SU-DHL-6 (cell line): ENCODE results near the gene SNRPB2.

Source experiments
- H2AFZ ChIP-seq: fragments of 200-600 bp; sonication (generic); 2 replicates; pipeline ENCODE4 v1.6.1; 2014; ENCODE audit warnings: low read depth, mild to moderate bottlenecking, moderate library complexity, mixed read lengths, antibody characterized with exemption, low read length; ENCODE audit not compliant: severe bottlenecking
- H3F3A ChIP-seq: fragments of 200-600 bp; shearing (Covaris generic); 2 replicates; pipeline ENCODE4 v1.6.0; 2016; ENCODE audit warnings: antibody characterized with exemption, mild to moderate bottlenecking; ENCODE audit not compliant: insufficient read depth
- H3K27ac ChIP-seq: fragments of 200-600 bp; sonication (generic); 2 replicates; pipeline ENCODE4 v1.5.1; 2016; ENCODE audit warnings: low read depth, mild to moderate bottlenecking, low read length, moderate library complexity, mixed read lengths
- H3K27me3 ChIP-seq: fragments of 200-600 bp; sonication (generic), shearing (Covaris generic); 2 replicates; pipeline ENCODE4 v1.6.0; 2014; ENCODE audit warnings: mild to moderate bottlenecking, low read length
- H3K36me3 ChIP-seq: fragments of 200-600 bp; sonication (generic); 2 replicates; pipeline ENCODE4 v1.6.1; 2014; ENCODE audit warnings: mild to moderate bottlenecking, low read length, mixed read lengths
- H3K4me2 ChIP-seq: fragments of 300-600, 200-600 bp; shearing (Covaris generic), sonication (generic); 2 replicates; pipeline ENCODE4 v1.6.0; 2014; ENCODE audit warnings: low read length, low read depth, mild to moderate bottlenecking; ENCODE audit not compliant: poor library complexity, severe bottlenecking
- H3K4me3 ChIP-seq: fragments of 200-600 bp; sonication (generic); 2 replicates; pipeline ENCODE4 v1.5.1; 2014; ENCODE audit warnings: antibody characterized with exemption, low read length, mild to moderate bottlenecking, mixed read lengths; ENCODE audit not compliant: insufficient read depth, poor library complexity, severe bottlenecking
- H3K79me2 ChIP-seq: fragments of 200-600 bp; sonication (generic); 2 replicates; pipeline ENCODE4 v1.6.1; 2014; ENCODE audit warnings: mild to moderate bottlenecking, low read length, moderate library complexity; ENCODE audit not compliant: insufficient read depth
- H3K9ac ChIP-seq: fragments of 200-600 bp; sonication (generic); 2 replicates; pipeline ENCODE4 v1.7.0; 2014; ENCODE audit warnings: mild to moderate bottlenecking, low read length
- H3K9me2 ChIP-seq: fragments of 200-600 bp; sonication (generic); replicated peaks from 2 replicates; pipeline ENCODE4 v1.6.1; 2014; ENCODE audit warnings: low read length; ENCODE audit not compliant: insufficient read depth
- H3K9me3 ChIP-seq: fragments of 200-600 bp; sonication (generic); 2 replicates; pipeline ENCODE4 v1.6.1; 2014; ENCODE audit warnings: low read length, mixed read lengths; ENCODE audit not compliant: insufficient read depth
- H4K20me1 ChIP-seq: fragments of 200-600 bp; sonication (generic); 2 replicates; pipeline ENCODE4 v1.6.1; 2014; ENCODE audit warnings: low read depth, mild to moderate bottlenecking, antibody characterized with exemption, low read length, moderate library complexity, mixed read lengths
- CTCF ChIP-seq: fragments of 200-600 bp; sonication (generic); IDR thresholded peaks from one replicate; pipeline ENCODE4 v1.5.1; 2017; ENCODE audit warnings: antibody characterized with exemption, mild to moderate bottlenecking, low read length, moderate library complexity; ENCODE audit not compliant: insufficient read depth, poor library complexity, severe bottlenecking
- EZH2phosphoT487 ChIP-seq: fragments of 200-600 bp; sonication (generic), shearing (Covaris generic); conservative IDR thresholded peaks from 2 replicates; pipeline ENCODE4 v1.6.1; 2018; ENCODE audit warnings: mild to moderate bottlenecking, antibody characterized with exemption, low read length, moderate library complexity, mixed read lengths

Gene SNRPB2

GRCh38 chr20:16711661-16712258, 18.1 kb upstream of the SNRPB2 start:
- H3K4me3 ChIP-seq, result no peak overlapping the region
- no peak overlapping the region for H3K4me2 ChIP-seq
- TF ChIP-seq EZH2phosphoT487 (no peak), CTCF (no peak)
- H4K20me1 ChIP-seq, result no peaks in the 10 kb centered on the region
- no peak overlapping the region for H2AFZ ChIP-seq
- H3K27me3 ChIP-seq, result no peaks in the 10 kb centered on the region
- no peak overlapping the region for H3K9ac ChIP-seq
- H3K27ac ChIP-seq, result no peak overlapping the region
- H3K9me3 ChIP-seq, result no peaks in the 10 kb centered on the region
- no peaks in the 10 kb centered on the region for H3F3A ChIP-seq
- H3K36me3 ChIP-seq, result no peaks in the 10 kb centered on the region
- H3K79me2 ChIP-seq, result no peaks in the 10 kb centered on the region
- H3K9me2 ChIP-seq, result no peaks in the 10 kb centered on the region

- Histone ChIP-seq H3K9ac (no peak overlapping the region), H3K27ac (no peak overlapping the region), H3K36me3 (no peaks in the 10 kb centered on the region), H3K79me2 (no peaks in the 10 kb centered on the region), H3K27me3 (no peaks in the 10 kb centered on the region), H3K9me2 (no peaks in the 10 kb centered on the region), H3K4me3 (no peak overlapping the region), H2AFZ (no peak overlapping the region), H3F3A (no peaks in the 10 kb centered on the region), H3K9me3 (no peaks in the 10 kb centered on the region), H3K4me2 (no peak overlapping the region), H4K20me1 (no peaks in the 10 kb centered on the region)
- TF ChIP-seq CTCF (no peak), EZH2phosphoT487 (no peak)
These were observed 17.3 kb upstream of the SNRPB2 start for GRCh38 chr20:16712511-16712947.

- Histone ChIP-seq H3K79me2 (no peaks in the 10 kb centered on the region), H3K27ac (no peak overlapping the region), H3K36me3 (no peaks in the 10 kb centered on the region), H3K9me3 (no peaks in the 10 kb centered on the region), H3K9ac (no peak overlapping the region), H3K9me2 (no peaks in the 10 kb centered on the region), H3K27me3 (no peaks in the 10 kb centered on the region), H3K4me2 (no peak overlapping the region), H4K20me1 (no peaks in the 10 kb centered on the region), H2AFZ (no peak overlapping the region), H3K4me3 (no peak overlapping the region), H3F3A (no peaks in the 10 kb centered on the region)
- no peak for TF ChIP-seq CTCF
- TF ChIP-seq EZH2phosphoT487, result no peak
These were observed 16.8 kb upstream of the SNRPB2 start for GRCh38 chr20:16713066-16713465.
